H9 (cell line): ENCODE results near the gene LCMT1. TPM values are rescaled to one million over a fixed set of nuclear protein-coding genes. Genes with fewer than 3 reads are reported as not detected.

ENCODE experiments used
- DNase-seq: peaks from one replicate; pipeline ENCODE4 v3.0.0-alpha.2; 2017
- H2AFZ ChIP-seq: one replicate; pipeline ENCODE4 v1.6.1; 2013; ENCODE audit warnings: mild to moderate bottlenecking, low read length, control low read depth, moderate library complexity
- H2AK5ac ChIP-seq: 2 replicates; pipeline ENCODE4 v1.6.1; 2013; ENCODE audit warnings: low read length, control low read depth, mixed read lengths; ENCODE audit not compliant: insufficient read length
- H2BK120ac ChIP-seq: one replicate; pipeline ENCODE4 v1.6.1; 2013; ENCODE audit warnings: low read depth, mild to moderate bottlenecking, low read length, control low read depth, inconsistent platforms; ENCODE audit not compliant: poor library complexity, severe bottlenecking
- H2BK12ac ChIP-seq: 2 replicates; pipeline ENCODE4 v1.6.1; 2013; ENCODE audit warnings: low read length, control low read depth, mixed read lengths, low read depth; ENCODE audit not compliant: insufficient read length
- H2BK15ac ChIP-seq: 2 replicates; pipeline ENCODE4 v1.6.1; 2013; ENCODE audit warnings: low read depth, low read length, control low read depth
- H2BK20ac ChIP-seq: one replicate; pipeline ENCODE4 v1.6.1; 2013; ENCODE audit warnings: low read depth, mild to moderate bottlenecking, low read length, control low read depth, inconsistent platforms; ENCODE audit not compliant: poor library complexity, severe bottlenecking
- H2BK5ac ChIP-seq: 2 replicates; pipeline ENCODE4 v1.6.1; 2013; ENCODE audit warnings: low read length, control low read depth, mixed read lengths; ENCODE audit not compliant: insufficient read length
- H3K14ac ChIP-seq: 2 replicates; pipeline ENCODE4 v1.6.1; 2013; ENCODE audit warnings: low read length, control low read depth; ENCODE audit not compliant: insufficient read depth
- H3K18ac ChIP-seq: 2 replicates; pipeline ENCODE4 v1.6.1; 2013; ENCODE audit warnings: low read depth, mild to moderate bottlenecking, mixed read lengths, low read length, control low read depth; ENCODE audit not compliant: insufficient read length
- H3K23ac ChIP-seq: 2 replicates; pipeline ENCODE4 v1.6.1; 2013; ENCODE audit warnings: low read length, control low read depth, mixed read lengths, low read depth; ENCODE audit not compliant: insufficient read length
- H3K23me2 ChIP-seq: 2 replicates; pipeline ENCODE4 v1.6.1; 2013; ENCODE audit warnings: low read depth, mild to moderate bottlenecking, mixed read lengths, low read length, control low read depth; ENCODE audit not compliant: insufficient read length, poor library complexity, severe bottlenecking
- H3K27ac ChIP-seq: 2 replicates; pipeline ENCODE4 v1.5.1; 2013; ENCODE audit warnings: low read length, control low read depth, mixed read lengths, low read depth; ENCODE audit not compliant: insufficient read length
- H3K27me3 ChIP-seq: 2 replicates; pipeline ENCODE4 v1.6.1; 2013; ENCODE audit warnings: low read length, control low read depth, inconsistent platforms; ENCODE audit not compliant: insufficient read depth
- H3K4ac ChIP-seq: 2 replicates; pipeline ENCODE4 v1.6.1; 2013; ENCODE audit warnings: low read depth, mild to moderate bottlenecking, control low read depth, inconsistent platforms, low read length, moderate library complexity
- H3K4me1 ChIP-seq: 2 replicates; pipeline ENCODE4 v1.6.1; 2013; ENCODE audit warnings: low read length, control low read depth, inconsistent platforms; ENCODE audit not compliant: insufficient read depth
- H3K4me2 ChIP-seq: 2 replicates; pipeline ENCODE4 v1.6.1; 2013; ENCODE audit warnings: low read length, control low read depth, mixed read lengths; ENCODE audit not compliant: insufficient read length, insufficient read depth
- H3K56ac ChIP-seq: 2 replicates; pipeline ENCODE4 v1.6.1; 2013; ENCODE audit warnings: low read depth, mild to moderate bottlenecking, mixed read lengths, low read length, control low read depth; ENCODE audit not compliant: insufficient read length
- H3K79me1 ChIP-seq: 2 replicates; pipeline ENCODE4 v1.6.1; 2013; ENCODE audit warnings: low read depth, mild to moderate bottlenecking, moderate library complexity, low read length, control low read depth, inconsistent platforms; ENCODE audit not compliant: insufficient read depth, poor library complexity, severe bottlenecking
- H3K79me2 ChIP-seq: 2 replicates; pipeline ENCODE4 v1.6.1; 2013; ENCODE audit warnings: low read length, control low read depth, inconsistent platforms; ENCODE audit not compliant: insufficient read depth
- H3K9ac ChIP-seq: 2 replicates; pipeline ENCODE4 v1.6.1; 2013; ENCODE audit warnings: low read length, control low read depth, mixed read lengths; ENCODE audit not compliant: insufficient read length; ENCODE audit errors: extremely low read depth
- H3K9me3 ChIP-seq: one replicate; pipeline ENCODE4 v1.6.1; 2013; ENCODE audit warnings: low read depth, low read length, inconsistent platforms; ENCODE audit not compliant: control insufficient read depth
- H3T11ph ChIP-seq: one replicate; pipeline ENCODE4 v1.6.1; 2013; ENCODE audit warnings: mild to moderate bottlenecking, low read length, control low read depth, inconsistent platforms
- H4K20me1 ChIP-seq: one replicate; pipeline ENCODE4 v1.6.1; 2013; ENCODE audit not compliant: control insufficient read depth, insufficient read length, insufficient read depth
- H4K5ac ChIP-seq: 2 replicates; pipeline ENCODE4 v1.6.1; 2013; ENCODE audit warnings: low read depth, mild to moderate bottlenecking, mixed read lengths, low read length, control low read depth; ENCODE audit not compliant: insufficient read length
- H4K8ac ChIP-seq: replicated peaks from 2 replicates; pipeline ENCODE4 v1.6.1; 2013; ENCODE audit warnings: low read length, control low read depth, mixed read lengths, low read depth; ENCODE audit not compliant: insufficient read length
- H4K91ac ChIP-seq: 2 replicates; pipeline ENCODE4 v1.6.1; 2013; ENCODE audit warnings: low read depth, mild to moderate bottlenecking, moderate library complexity, mixed read lengths, low read length, control low read depth; ENCODE audit not compliant: insufficient read length
- H3K27ac Mint-ChIP-seq, 3 experiments: 2 replicates in 2 of 3; 3 replicates in 1 of 3; pipeline ENCODE4 v1.8.0; 2020 to 2021; ENCODE audit warnings: mixed read lengths in 3 of 3, mild to moderate bottlenecking in 1 of 3, moderate library complexity in 1 of 3
- H3K27me3 Mint-ChIP-seq: 2 replicates; pipeline ENCODE4 v1.8.0; 2021; ENCODE audit warnings: low read depth, mild to moderate bottlenecking, moderate library complexity, mixed read lengths
- H3K36me3 Mint-ChIP-seq, 3 experiments: 2 replicates in 2 of 3; 3 replicates in 1 of 3; pipeline ENCODE4 v1.8.0; 2020 to 2021; ENCODE audit warnings: low read depth in 3 of 3, mixed read lengths in 3 of 3; ENCODE audit not compliant: insufficient read depth in 1 of 3
- H3K4me1 Mint-ChIP-seq, 2 experiments: 2 replicates each; pipeline ENCODE4 v1.8.0; 2020; ENCODE audit warnings: mixed read lengths in 2 of 2
- H3K4me3 Mint-ChIP-seq, 2 experiments: 2 replicates in 1 of 2; 3 replicates in 1 of 2; pipeline ENCODE4 v1.8.0; 2020 to 2021; ENCODE audit warnings: mild to moderate bottlenecking in 2 of 2, mixed read lengths in 2 of 2, moderate library complexity in 1 of 2
- H3K9me3 Mint-ChIP-seq, 2 experiments: 2 replicates in 1 of 2; 3 replicates in 1 of 2; pipeline ENCODE4 v1.8.0; 2020; ENCODE audit warnings: mild to moderate bottlenecking in 2 of 2, mixed read lengths in 2 of 2, moderate library complexity in 1 of 2
- CTCF ChIP-seq: fragments of 200-600 bp; sonication (generic); conservative IDR thresholded peaks from 3 replicates; pipeline ENCODE4 v1.8.0; 2021; ENCODE audit warnings: antibody characterized with exemption, mild to moderate bottlenecking
- WGBS: extraction: QIAGEN DNeasy Blood & Tissue Kit; methylation state at CpG from one replicate; pipeline ENCODE4 v1.1.7; 2013; ENCODE audit warnings: missing lambda C conversion rate, low lambda C conversion rate, mixed read lengths; ENCODE audit not compliant: insufficient read length; ENCODE audit errors: extremely low coverage; 5-methylcytosine and 5-hydroxymethylcytosine counted together
- total RNA-seq: library from RNA; stranded (reverse); gene quantifications from 2 replicates; pipeline ENCODE4 v1.2.1, GENCODE V29; 2021

Gene LCMT1
- total RNA-seq, 1 experiment from 2014 or later: 81.2 TPM

DNA sequence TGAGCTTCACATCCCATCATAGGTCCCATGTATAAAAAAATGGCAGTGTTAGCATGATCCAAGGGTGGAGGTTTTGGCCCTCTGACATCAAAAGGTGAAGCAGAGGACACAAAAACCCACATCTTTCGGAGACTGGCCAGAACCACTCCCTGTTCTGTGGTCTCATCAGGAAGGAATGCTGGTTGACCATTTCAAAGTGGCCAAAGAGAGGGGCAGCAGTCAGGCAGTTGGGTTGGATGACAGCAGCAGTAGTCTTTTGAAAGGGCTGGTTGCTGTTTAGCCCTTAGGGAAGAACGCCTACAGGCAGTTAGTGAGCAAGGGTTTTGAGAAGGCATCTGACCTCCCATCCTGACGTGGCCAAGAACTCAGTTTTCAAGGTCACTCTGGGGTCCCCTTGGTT is 40.5 kb downstream of the LCMT1 start:
- Histone ChIP-seq H2BK5ac (no peak overlapping the region), H2BK20ac (no peak overlapping the region), H3K79me1 (no peaks in the 10 kb centered on the region), H2AFZ (no peak overlapping the region), H2BK12ac (no peak overlapping the region), H3K23ac (no peak overlapping the region), H2BK120ac (no peak overlapping the region), H4K5ac (no peak overlapping the region), H3K4ac (no peak overlapping the region), H3K79me2 (no peaks in the 10 kb centered on the region), H2AK5ac (no peak overlapping the region), H3K27ac (no peak overlapping the region), H3T11ph (no peak overlapping the region), H3K14ac (no peak overlapping the region), H3K56ac (no peak overlapping the region), H3K4me2 (no peak overlapping the region), H2BK15ac (no peak overlapping the region), H3K18ac (no peak overlapping the region), H3K9me3 (no peaks in the 10 kb centered on the region), H3K27me3 (no peaks in the 10 kb centered on the region), H4K20me1 (no peaks in the 10 kb centered on the region), H3K23me2 (no peaks in the 10 kb centered on the region), H4K8ac (no peak overlapping the region), H3K4me1 (no peaks in the 10 kb centered on the region), H4K91ac (no peak overlapping the region), H3K9ac (no peak overlapping the region)
- no peak for TF ChIP-seq CTCF
- no CpG with 5 or more reads among the region's 3 CpGs for WGBS
- Mint-ChIP-seq H3K27ac (no peak overlapping the region), H3K4me3 (no peak overlapping the region), H3K36me3 (peaks cover 13 to 48% (median 42%) of the 10 kb centered on the region in 3 experiments; a peak in 6 of 7 replicates), H3K27me3 (no peaks in the 10 kb centered on the region), H3K9me3 (no peaks in the 10 kb centered on the region), H3K4me1 (peaks cover 9 to 16% of the 10 kb centered on the region in 2 experiments)
- DNase-seq: no peak
